Dendritic cell treated with granulocyte-macrophage colony-stimulating factor and Interleukin-4, amounts not matched to agents 40 ng/mL and 50 ng/mL, for 4 days (primary cell): Measurements from ENCODE around the gene PASK.

Experiments
- H3K27ac Mint-ChIP-seq: one replicate; pipeline ENCODE4 v1.8.0; 2022; ENCODE audit warnings: mild to moderate bottlenecking, mixed read lengths
- H3K27me3 Mint-ChIP-seq: one replicate; pipeline ENCODE4 v1.8.0; 2022; ENCODE audit warnings: mild to moderate bottlenecking, mixed read lengths
- H3K36me3 Mint-ChIP-seq: one replicate; pipeline ENCODE4 v1.8.0; 2022; ENCODE audit warnings: low read depth, mixed read lengths
- H3K4me1 Mint-ChIP-seq: one replicate; pipeline ENCODE4 v1.8.0; 2022; ENCODE audit warnings: low read depth, mixed read lengths
- H3K4me3 Mint-ChIP-seq: one replicate; pipeline ENCODE4 v1.8.0; 2022; ENCODE audit warnings: mild to moderate bottlenecking, moderate library complexity, mixed read lengths
- H3K9me3 Mint-ChIP-seq: one replicate; pipeline ENCODE4 v1.8.0; 2022; ENCODE audit warnings: mixed read lengths
- intact Hi-C: fragments of 100-400 bp; cut with micrococcal nuclease; formaldehyde crosslinking; loops from one replicate; pipeline ENCODE4 v1.15.0; 2022

Gene PASK

DNA sequence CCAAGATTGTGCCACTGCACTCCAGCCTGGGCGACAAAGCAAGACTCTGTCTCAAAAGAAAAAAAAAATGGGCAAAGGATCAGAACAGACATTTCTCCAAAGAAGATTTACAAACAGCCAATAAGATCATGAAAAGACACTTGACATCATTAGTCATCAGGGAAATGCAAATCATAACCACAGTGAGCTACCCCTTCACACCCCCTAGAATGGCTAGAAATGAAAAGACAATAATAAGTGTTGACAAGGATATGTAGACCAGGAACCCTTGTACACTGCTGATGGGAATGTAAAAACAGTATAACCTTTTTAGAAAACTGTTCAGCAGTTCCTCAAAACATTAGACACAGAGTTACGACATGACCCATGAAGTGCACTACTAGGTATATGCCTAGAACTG lies 28.8 kb downstream of the PASK start:
- peaks cover 61% of the 10 kb centered on the region for H3K36me3 Mint-ChIP-seq
- H3K27ac Mint-ChIP-seq = no peak overlapping the region
- no peaks in the 10 kb centered on the region for H3K9me3 Mint-ChIP-seq
- H3K4me1 Mint-ChIP-seq = no peaks in the 10 kb centered on the region
- intact Hi-C loops = no loop called here
- H3K27me3 Mint-ChIP-seq = no peaks in the 10 kb centered on the region
- H3K4me3 Mint-ChIP-seq = no peak overlapping the region

DNA sequence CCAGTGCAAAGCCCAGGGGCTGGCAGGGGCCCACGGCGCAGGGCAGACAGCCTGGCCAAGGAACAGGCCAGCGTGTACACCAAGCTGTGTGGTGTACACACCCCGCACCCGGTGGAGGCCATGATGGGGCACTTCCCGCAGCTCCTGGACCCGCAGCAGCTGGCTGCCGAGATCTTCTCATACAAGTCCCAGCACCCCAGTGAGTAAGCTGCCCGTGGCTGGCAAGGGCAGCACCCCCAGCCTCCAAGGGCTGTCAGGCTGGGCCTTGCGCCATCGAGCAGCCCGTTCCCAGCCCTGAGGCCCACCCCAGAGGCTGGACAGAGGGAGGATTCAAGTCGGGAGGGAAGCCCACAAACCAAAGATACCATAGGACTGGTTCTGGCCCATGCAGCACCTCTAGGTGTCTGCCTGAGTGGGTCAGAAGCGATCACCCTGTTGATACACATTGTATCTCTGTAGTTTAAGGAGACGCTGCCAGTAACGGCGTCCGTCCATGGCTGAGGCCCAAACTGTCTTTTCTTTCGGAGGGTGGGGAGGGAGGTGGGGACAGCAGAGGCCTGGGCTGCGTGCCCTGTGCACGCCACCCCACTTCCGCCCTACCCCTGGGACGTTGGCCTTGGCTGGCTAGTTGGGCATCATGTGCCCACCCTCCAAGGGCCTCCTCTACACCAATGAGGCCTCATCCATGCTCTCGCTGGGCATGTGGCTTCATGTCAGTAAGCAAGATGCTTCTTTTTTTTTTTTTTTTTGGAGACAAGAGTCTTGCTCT lies 30.4 kb downstream of the PASK start:
- H3K27ac Mint-ChIP-seq = no peak overlapping the region
- peaks cover 71% of the 10 kb centered on the region for H3K36me3 Mint-ChIP-seq
- no peaks in the 10 kb centered on the region for H3K4me1 Mint-ChIP-seq
- H3K27me3 Mint-ChIP-seq = no peaks in the 10 kb centered on the region
- H3K4me3 Mint-ChIP-seq = no peak overlapping the region
- intact Hi-C loops = no loop called here
- no peaks in the 10 kb centered on the region for H3K9me3 Mint-ChIP-seq

DNA sequence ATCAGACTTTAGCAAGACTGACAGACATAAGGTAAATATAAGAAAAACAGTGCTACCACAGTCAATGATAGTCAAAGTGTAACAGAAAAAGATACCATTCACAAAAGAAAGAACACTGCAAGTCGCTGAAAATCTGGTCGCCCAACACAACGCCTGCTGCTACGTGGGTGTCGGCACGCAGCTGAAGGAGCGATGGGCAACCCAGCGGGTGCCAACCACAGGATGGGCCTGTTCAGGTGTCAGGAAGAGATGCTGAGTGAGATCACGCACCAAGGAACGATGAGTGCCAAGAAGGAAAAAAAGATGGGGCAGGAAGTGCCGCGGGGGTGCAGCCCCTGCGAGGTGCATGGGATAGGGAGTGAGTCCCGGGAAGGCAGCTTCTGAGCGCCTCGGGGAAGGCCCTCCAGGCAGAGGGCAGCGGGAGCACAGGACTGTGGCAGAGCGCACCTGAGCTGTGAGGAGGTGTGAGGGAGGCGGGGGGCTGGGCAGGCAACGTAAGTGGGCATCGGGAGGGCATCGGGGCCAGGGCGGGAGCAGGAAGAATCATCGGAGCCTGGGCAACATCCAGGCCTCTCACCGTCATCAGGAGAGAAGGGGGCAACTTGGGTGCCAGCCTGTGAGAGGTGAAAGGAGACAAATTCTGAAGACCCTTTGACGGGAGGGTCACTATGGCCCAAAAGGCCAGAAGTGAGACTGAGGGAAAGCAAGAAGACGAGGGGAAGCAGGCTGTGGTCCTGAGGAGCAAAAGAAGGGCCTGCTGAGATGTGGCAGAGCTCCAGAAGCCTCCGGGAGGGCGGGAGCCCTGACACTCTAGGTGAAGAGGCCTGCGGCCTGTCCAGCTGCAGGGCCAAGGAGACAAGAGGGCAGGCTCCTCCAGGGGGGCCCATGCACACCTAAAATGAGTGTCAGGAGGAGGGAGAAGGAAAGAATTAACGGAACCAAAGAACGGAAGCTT lies 32.4 kb downstream of the PASK start:
- H3K4me1 Mint-ChIP-seq = no peaks in the 10 kb centered on the region
- no peaks in the 10 kb centered on the region for H3K9me3 Mint-ChIP-seq
- H3K4me3 Mint-ChIP-seq = no peak overlapping the region
- peaks cover 60% of the 10 kb centered on the region for H3K36me3 Mint-ChIP-seq
- intact Hi-C loops = no loop called here
- H3K27ac Mint-ChIP-seq = peak overlapping the region; percentile 16
- no peaks in the 10 kb centered on the region for H3K27me3 Mint-ChIP-seq

DNA sequence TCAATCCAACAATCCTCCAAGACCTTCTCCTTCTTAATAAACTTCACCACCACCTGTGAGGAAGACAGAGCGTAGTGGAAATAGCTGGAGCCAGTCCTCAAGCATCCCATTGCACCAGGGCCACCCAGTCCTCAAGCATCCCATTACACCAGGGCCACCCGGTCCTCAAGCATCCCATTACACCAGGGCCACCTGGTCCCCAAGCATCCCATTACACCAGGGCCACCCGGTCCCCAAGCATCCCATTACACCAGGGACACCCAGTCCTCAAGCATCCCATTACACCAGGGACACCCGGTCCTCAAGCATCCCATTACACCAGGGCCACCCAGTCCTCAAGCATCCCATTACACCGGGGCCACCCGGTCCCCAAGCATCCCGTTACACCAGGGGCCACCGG lies 33.9 kb downstream of the PASK start:
- no peak overlapping the region for H3K27ac Mint-ChIP-seq
- H3K27me3 Mint-ChIP-seq = no peaks in the 10 kb centered on the region
- intact Hi-C loops = no loop called here
- no peaks in the 10 kb centered on the region for H3K9me3 Mint-ChIP-seq
- no peaks in the 10 kb centered on the region for H3K4me1 Mint-ChIP-seq
- peaks cover 56% of the 10 kb centered on the region for H3K36me3 Mint-ChIP-seq
- H3K4me3 Mint-ChIP-seq = no peak overlapping the region

DNA sequence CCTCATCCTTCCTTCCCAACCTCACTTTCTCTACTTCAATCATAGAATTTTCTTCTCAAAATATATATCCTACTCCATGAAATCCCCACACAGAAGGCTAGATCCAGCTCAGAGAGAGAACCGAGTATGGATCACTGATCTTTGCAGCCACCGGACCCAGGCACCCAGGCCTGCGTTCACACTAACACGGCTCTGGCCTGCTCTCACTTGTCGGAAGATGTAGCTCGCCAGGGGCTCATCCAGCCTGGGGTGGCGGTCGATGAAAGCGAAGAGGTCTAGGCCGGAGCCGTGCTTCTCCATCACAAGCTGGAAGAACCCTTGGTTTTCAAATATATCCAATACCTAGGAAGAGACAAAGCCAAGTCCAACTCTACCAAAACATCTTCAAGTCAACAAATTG lies 34.4 kb downstream of the PASK start:
- Mint-ChIP-seq H3K27me3 (no peaks in the 10 kb centered on the region), H3K9me3 (no peaks in the 10 kb centered on the region), H3K27ac (no peak overlapping the region), H3K36me3 (peaks cover 51% of the 10 kb centered on the region), H3K4me1 (no peaks in the 10 kb centered on the region), H3K4me3 (no peak overlapping the region)
- intact Hi-C loops = no loop called here

- intact Hi-C loops = no loop called here
- peaks cover 44% of the 10 kb centered on the region for H3K36me3 Mint-ChIP-seq
- H3K27ac Mint-ChIP-seq = no peak overlapping the region
- no peaks in the 10 kb centered on the region for H3K27me3 Mint-ChIP-seq
- H3K9me3 Mint-ChIP-seq = no peaks in the 10 kb centered on the region
- no peak overlapping the region for H3K4me3 Mint-ChIP-seq
- peaks cover 7% of the 10 kb centered on the region for H3K4me1 Mint-ChIP-seq
These were observed 36.7 kb downstream of the PASK start for GRCh38 chr2:241112592-241112991.

- Mint-ChIP-seq H3K4me1 (peaks cover 7% of the 10 kb centered on the region), H3K36me3 (peaks cover 39% of the 10 kb centered on the region), H3K27ac (no peak overlapping the region), H3K4me3 (no peak overlapping the region), H3K27me3 (no peaks in the 10 kb centered on the region), H3K9me3 (no peaks in the 10 kb centered on the region)
- intact Hi-C loops = no loop called here
These were observed 37.2 kb downstream of the PASK start for GRCh38 chr2:241112046-241112445.

DNA sequence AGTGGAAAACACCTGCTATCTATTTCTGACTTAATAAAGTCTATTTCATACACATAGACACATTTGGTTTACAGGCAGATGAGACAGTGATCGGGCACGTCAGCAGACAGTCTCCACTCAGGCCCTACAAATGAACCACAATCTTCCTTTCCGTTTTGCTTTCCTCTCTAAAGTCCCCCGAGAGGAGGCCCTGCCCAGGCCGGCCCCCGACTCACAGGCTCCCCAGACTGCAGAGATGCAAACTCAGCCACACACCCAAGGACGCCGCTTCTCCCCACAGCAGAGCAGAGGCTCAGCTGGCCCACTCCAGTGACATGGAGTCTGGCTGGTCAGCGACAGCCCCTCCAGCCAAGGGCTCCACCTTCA lies 37.8 kb downstream of the PASK start:
- H3K27me3 Mint-ChIP-seq = no peaks in the 10 kb centered on the region
- H3K27ac Mint-ChIP-seq = no peak overlapping the region
- H3K9me3 Mint-ChIP-seq = no peaks in the 10 kb centered on the region
- peaks cover 7% of the 10 kb centered on the region for H3K4me1 Mint-ChIP-seq
- intact Hi-C loops = no loop called here
- no peak overlapping the region for H3K4me3 Mint-ChIP-seq
- peaks cover 32% of the 10 kb centered on the region for H3K36me3 Mint-ChIP-seq

- no peak overlapping the region for H3K4me3 Mint-ChIP-seq
- no peaks in the 10 kb centered on the region for H3K27me3 Mint-ChIP-seq
- H3K9me3 Mint-ChIP-seq = no peaks in the 10 kb centered on the region
- intact Hi-C loops = no loop called here
- no peak overlapping the region for H3K27ac Mint-ChIP-seq
- H3K36me3 Mint-ChIP-seq = peaks cover 26% of the 10 kb centered on the region
- H3K4me1 Mint-ChIP-seq = peaks cover 7% of the 10 kb centered on the region
These were observed 38.4 kb downstream of the PASK start for GRCh38 chr2:241110607-241111439.

GRCh38 chr2:241110089-241110606 lies 39.1 kb downstream of the PASK start:
- no peaks in the 10 kb centered on the region for H3K27me3 Mint-ChIP-seq
- no peak overlapping the region for H3K27ac Mint-ChIP-seq
- no peak overlapping the region for H3K4me3 Mint-ChIP-seq
- no peaks in the 10 kb centered on the region for H3K9me3 Mint-ChIP-seq
- H3K36me3 Mint-ChIP-seq = peaks cover 20% of the 10 kb centered on the region
- H3K4me1 Mint-ChIP-seq = peaks cover 7% of the 10 kb centered on the region
- intact Hi-C loops = no loop called here

DNA sequence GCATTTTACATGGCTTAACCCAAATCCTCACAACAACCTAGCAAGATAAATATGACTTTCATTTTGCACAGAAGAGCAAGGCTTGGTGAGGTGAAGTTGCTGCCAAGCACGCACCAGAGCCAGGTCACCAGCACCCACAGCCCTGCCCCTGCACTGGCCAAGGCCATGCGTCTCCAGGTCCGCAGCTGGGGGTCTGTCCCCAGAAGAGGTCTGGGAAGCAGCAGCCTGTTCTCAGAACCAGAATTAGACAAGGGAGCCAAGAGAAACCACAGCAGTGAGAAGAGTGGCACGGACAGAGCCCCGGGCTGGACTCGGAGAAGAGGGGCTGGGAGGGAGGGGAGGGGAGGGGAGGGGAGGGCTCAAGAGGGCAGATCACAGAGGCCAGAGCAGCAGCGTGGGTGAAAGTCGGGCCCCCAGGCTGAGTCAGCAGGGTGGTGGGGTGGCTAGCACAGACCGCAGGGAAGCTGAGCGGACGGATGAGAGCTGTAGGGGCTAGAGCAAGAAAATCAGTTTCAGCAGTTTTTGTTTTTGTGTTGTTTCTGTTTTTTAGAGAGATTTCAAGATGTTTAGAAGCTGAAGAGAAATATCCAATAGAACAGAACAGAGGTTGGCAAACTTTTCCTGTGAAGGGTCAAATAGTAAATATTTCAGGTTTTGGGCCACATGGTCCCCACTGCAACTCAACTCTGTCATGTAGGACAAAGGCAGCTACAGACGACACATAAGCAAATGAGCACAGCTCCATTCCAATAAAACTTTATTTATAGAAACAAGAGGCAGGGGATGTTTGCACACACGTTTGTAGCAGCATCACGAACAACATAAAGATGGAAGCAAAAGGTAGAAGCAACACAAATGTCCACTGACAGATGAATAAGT lies 39.8 kb downstream of the PASK start:
- no peak overlapping the region for H3K4me3 Mint-ChIP-seq
- H3K27ac Mint-ChIP-seq = no peak overlapping the region
- intact Hi-C loops = no loop called here
- H3K36me3 Mint-ChIP-seq = peaks cover 13% of the 10 kb centered on the region
- H3K27me3 Mint-ChIP-seq = no peaks in the 10 kb centered on the region
- peaks cover 7% of the 10 kb centered on the region for H3K4me1 Mint-ChIP-seq
- H3K9me3 Mint-ChIP-seq = no peaks in the 10 kb centered on the region

DNA sequence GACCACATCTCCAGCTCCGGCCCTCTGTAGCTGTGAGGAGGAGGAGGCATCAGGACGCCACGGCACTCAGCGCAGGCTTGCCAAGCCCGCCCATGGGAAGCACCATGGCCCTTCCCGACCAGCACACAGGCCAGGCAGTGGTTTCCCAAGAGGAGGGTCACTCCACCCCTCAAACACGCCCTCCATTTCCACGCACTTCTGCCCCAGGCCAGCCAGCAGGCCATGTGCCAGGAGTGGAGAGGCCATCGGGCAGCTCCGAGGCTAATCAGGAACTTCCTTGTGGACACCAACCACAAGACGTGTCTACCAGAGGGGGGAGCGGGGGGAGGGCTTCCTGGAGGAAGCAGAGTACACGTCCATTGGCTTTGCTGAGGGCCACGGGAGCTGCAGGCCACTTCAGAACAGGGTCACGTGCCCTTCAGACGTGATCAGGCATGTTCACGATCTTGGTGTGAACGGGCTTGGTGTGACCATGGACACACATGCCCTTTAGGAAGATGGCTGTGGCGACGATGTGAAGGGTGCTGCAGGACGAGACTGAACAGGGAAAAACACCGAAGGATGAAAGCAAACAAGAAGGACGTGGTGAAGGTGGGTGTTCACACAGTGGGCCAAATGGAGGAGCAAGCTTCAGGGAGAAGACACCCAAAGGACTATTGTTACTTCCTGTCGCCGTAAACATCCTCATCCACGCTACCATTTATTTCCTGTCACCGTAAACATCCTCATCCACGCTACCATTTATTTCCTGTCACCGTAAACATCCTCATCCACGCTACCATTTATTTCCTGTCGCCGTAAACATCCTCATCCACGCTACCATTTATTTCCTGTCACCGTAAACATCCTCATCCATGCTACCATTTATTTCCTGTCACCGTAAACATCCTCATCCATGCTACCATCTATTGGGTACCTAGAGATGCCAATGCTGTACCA lies 40.7 kb downstream of the PASK start:
- Mint-ChIP-seq H3K4me1 (peaks cover 7% of the 10 kb centered on the region), H3K27ac (no peak overlapping the region), H3K4me3 (no peak overlapping the region), H3K9me3 (no peaks in the 10 kb centered on the region), H3K27me3 (no peaks in the 10 kb centered on the region), H3K36me3 (peaks cover 10% of the 10 kb centered on the region)
- intact Hi-C loops = no loop called here
